Ecto neural progenitor cell (in vitro differentiated cells): ENCODE measurements around the gene WNT11.
"Not testable (repeated sequence)": the region's sequence is repeated elsewhere in the genome, so short reads cannot be mapped to it uniquely, and the experiment has no call there.

Source experiments
- DNase-seq: peaks from one replicate; pipeline ENCODE4 v3.0.0-alpha.2; 2018; ENCODE audit warnings: low spot score

The WNT11 gene

DNA sequence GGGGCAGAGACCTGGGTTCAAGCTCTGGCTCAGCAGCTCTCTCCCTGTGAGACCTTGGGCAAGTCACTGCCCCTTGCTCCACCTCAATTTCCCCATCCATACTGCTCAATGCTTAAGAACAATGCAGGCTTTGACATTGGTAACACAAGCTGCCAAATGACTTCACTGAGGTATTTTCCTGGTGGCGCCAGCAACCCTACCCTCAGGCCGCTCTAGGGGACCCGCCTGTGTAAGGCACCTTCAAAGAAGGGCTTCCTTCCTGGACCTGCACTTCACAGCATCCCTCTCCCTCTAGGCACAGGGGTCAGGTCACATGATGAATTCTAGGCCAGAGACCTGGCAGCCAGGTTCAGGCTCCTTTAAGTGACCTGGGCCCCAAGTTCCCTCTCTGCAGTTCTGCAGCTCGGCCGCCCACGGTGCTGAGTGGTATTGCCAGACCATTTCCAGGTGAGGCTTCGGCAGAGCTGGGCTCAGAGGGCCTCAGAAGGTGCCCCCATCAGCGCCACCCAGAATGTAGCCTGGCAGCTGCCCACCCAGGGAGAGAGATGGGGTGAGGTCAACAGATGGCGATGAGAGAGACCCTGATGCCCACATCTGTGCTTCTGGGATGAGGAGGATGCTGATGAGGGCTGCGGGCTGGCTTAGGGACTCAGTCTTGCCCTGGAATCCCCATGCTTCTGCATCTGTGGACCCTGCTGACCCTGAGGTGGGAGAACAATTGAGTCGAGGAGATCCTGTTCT lies 4.5 kb downstream of the WNT11 start:
- no peak for DNase-seq

GRCh38 chr11:76201056-76201455 lies 5.2 kb downstream of the WNT11 start:
- no peak for DNase-seq

- DNase-seq: no peak
Observed at GRCh38 chr11:76200006-76200940, 6.0 kb downstream of the WNT11 start.

DNA sequence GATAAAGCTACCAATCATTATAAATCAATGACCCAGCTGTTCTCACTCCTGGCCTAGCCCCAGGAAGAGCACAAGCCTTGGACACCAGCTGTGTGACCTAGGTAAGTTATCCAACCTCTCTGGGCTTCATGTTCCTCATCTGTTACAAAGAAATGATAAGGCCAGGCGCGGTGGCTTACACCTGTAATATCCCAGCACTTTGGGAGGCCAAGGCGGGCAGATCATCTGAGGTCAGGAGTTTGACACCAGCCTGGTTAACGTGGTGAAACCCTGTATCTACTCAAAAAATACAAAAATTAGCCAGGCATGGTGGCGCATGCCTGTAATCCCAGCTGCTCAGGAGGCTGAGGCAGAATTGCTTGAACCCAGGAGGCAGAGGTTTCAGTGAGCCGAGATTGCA lies 7.6 kb downstream of the WNT11 start:
- not testable (repeated sequence) for DNase-seq

DNA sequence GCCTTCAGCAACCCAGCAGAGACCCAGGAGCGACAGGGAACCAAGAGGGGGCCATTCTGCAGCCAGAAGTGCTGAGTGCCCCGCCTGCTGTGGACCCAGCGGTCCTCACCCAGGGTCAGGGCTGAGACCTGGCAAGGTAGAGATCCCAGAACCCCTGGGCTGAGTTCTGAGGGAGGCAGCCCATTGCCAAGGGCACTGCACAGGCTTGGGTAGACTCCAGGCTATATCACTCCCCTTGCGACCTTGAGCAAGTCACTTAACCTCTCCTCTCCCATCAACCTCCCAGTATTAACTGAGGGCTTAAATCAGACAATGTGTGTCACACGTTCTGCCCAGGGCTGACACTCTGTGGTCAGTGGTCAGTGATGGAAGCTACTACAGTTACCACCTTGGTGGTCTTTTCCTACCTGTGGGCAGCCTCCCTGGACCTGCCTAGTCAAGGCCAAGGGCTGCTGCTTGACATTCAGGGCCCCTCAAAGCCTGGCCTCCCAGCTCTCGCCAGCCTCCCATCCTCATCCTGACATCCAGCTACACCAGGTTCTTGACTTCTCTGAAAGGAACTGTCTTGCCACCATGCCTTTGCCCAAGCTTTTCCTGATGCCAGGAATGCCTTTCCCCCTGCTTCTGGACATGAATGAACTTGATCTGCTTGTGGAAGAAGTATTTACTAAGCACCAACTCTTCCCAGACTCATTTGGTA lies 8.2 kb downstream of the WNT11 start:
- no peak for DNase-seq

GRCh38 chr11:76197332-76197731 lies 9.0 kb downstream of the WNT11 start:
- DNase-seq: no peak

DNA sequence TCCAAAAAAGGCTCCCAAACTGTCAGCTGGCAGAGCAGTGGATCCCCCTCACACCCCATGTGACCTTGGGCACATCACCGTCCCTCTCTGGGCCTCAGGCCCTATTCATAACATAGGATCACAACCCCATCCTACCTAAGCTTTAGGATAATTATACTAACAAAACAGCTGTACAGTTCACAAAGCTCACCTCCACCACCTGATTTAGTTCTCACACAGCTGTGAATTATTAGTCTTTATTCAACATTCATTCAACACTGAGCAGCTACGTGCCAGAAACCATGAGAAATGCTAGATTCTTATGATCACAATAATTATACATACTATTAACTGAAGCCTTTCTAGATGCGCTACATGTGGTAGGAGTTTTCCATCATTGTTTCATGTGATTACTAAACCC lies 9.5 kb downstream of the WNT11 start:
- DNase-seq: no peak

DNA sequence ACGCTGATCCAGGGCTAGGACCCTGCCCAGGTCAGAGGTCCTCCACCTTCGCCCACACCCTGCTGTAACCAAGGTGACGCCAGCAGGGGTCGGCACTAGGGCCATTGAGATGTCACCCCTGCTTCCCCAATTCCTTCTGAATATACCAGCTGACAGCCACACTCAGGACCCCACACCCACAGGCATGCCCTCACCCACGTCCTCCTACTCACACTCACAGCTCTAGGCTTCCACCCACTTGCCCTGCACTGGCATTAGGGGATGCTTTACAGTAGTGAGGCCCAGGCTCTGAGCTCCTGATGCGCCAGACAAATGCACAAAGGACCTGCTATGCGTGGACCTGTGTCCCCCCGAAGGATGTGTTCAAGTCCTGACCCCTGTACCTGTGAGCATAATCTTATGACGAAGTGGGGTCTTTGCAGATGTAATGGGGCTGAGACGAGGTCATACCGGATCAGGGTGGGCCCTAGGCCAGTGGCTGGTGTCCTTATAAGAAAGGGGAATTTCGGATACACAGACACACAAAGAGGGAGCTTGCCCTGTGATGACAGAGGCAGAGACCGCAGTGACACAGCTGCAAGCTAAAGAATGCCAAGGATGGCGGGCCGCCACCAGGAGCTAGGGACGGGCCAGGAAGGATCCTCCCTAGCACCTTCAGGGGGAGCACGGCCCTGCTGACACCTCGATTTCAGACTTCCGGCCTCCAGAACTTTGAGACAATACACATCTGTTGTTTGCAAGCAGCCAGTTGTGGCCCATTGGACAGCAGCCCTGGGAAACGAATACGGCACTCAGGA lies 11.2 kb downstream of the WNT11 start:
- no peak for DNase-seq

GRCh38 chr11:76193219-76193618 lies 13.1 kb downstream of the WNT11 start:
- DNase-seq: no peak

DNA sequence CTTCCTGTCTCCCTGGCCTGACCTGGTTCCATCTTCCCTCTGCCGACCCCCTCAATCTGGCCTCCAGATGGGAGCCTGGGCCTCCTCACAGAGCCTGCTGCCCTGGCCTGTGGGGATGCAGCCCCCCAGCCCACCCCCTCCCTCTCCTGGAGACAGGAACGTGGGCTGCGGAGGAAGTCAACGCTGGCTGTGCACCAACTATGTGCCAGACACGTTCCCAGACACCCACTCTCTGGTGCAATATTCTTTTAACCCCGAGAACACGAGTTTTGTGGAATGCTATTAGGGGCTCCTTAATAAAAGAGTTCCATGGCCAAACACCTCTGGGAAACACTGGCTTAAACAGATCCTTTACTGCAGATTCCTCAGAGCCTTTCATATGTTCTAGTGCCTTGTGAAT lies 15.9 kb downstream of the WNT11 start:
- DNase-seq: no peak

DNA sequence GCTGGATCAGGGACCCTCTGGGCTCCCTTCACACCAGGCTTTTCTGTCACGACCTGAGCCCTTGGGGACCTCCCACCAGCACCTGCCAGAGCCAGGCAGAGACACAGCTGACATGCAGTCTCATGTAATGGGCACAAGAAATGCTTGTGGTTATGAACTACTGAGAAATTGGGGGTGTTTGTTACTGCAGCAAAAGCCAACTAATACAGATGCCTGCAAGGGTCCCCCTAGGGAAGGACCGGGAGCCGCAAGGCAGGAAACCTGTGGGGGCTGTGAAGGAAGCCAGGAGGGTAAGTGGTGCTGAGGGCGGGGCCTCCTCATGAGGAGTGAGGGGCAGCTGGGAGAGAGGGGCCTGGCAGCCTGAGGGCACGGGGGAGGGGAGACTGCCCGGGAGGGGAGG lies 16.6 kb downstream of the WNT11 start:
- DNase-seq: no peak

DNA sequence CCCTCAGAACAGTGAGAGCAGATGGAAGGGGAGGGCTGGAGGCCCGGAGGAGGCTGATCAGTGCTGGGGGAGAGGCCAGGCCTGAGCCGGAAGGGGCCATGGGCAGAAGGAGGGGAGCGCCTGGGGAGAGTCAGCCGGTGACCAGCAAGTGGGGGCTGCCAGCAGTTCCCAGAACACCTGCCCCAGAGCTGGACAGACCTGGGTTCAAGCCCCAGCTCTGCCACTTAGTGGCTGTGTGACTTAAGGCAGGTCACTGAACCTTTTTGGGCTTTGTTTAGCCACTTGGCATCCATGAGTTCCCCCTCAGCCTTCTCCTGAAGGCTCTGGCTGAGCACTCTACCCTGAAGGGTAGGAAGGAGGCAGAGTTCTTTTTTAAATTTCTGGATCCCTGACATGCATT lies 17.4 kb downstream of the WNT11 start:
- DNase-seq: no peak

DNA sequence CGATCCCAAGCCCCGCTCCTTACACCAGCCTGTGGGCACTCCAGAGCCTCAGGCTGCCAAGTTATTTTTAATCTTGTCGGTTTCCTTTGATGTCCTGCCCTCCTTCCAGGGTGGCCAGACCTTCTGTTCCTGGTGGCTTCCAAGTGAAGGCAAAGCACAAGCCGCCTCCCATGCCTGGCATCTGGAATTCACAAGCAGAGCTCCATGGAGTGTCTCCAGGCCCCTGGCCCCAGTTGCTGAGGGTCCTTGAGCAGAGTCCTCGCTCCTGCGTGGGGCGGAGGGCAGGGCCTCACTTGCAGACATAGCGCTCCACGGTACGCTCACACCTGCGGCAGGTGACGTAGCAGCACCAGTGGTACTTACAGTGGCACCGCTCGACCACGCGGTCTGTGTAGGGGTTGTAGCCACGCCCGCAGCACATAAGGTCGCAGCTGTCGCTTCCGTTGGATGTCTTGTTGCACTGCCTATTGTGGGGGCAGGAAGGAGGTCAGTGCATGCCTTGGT lies 19.5 kb downstream of the WNT11 start:
- DNase-seq: no peak

GRCh38 chr11:76185931-76186401 lies 20.3 kb downstream of the WNT11 start:
- no peak for DNase-seq

DNA sequence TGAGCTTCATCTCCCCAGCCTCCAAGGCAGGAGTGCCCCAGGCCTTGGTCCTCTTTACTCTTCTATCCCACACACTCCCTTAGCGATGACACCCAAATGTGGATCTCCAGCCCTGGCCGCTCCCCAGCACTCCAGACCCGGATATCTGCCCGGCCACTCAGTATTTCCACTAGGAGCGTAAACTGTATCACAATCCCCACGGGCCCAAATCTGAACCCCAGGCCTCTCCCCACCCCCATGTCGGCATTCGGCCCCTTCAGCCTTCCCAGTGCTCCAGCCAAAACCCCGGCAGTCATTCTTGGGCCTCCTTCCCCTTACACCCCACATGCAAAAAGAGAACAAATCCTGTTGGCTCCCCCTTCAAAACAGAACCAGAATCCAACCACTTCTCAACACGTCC lies 20.8 kb downstream of the WNT11 start:
- DNase-seq: no peak

GRCh38 chr11:76184551-76184993 lies 21.7 kb downstream of the WNT11 start:
- DNase-seq: no peak

- no peak for DNase-seq
Observed at GRCh38 chr11:76181371-76181770, 24.9 kb downstream of the WNT11 start.

DNA sequence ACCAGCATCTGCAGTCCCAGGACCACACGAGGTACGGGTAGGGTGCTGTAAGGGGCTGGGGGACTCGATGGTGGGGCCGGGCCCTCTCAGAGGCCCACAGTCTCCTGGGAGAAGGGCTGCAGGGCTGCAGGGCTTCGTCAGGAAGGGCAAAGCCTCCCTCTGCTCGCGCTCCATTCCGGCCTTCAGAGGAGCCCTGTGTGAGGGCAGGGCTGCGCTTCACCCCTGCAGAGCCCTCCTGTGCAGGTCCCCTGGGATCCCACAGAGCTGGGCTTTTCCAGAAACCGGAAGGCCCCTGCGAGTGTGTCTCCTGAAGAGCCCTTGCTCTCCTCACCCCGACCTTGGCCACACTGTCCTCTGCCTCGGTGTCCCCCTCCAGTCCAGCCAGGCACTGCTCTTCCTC lies 27.2 kb downstream of the WNT11 start:
- DNase-seq: no peak

- DNase-seq: no peak
Observed at GRCh38 chr11:76177250-76177686, 29.0 kb downstream of the WNT11 start.

DNA sequence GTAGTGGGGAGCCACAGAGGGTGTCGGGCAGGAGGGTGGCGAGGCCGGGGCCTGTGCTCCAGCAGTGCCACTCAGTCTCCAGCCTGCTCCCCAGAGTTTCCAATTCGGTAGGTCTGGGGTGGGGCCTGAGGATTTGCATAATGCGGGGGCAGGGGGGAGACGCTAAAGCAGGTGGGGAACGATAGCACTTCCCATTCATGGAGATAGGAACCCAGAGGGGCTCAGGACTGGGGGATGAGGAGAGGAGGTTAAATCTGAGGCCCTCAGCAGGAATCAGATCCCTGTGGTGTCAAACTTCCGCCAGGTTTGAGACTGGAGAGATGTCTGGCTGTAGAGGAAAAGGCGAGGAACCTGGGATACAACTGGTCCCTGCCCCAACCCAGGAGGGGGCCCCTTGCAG lies 29.8 kb downstream of the WNT11 start:
- no peak for DNase-seq

DNA sequence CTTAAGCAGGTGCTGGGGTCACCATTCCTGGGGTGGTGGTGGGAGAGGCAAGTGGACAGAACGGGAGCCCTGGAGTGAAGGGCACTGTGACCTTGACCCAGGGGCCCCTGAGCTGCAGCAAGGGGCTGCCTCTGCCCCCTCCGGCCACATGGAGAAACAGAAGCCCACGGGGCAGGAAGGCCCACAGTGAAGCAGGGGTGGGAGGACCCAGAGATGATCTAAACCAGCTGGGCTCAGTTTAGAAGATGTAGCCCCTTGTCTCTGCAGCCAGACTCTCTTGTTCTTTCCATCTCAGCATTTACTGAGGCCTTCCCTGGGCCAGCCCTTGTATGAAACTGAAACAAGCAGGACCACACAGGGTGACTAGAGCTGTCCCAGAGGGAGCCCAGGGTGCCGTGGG lies 30.5 kb downstream of the WNT11 start:
- no peak for DNase-seq
